ENCODE data around the gene KAZN. TPM values are rescaled to one million over a fixed set of nuclear protein-coding genes. Genes with fewer than 3 reads are reported as not detected.

The KAZN gene
- polyA plus RNA-seq, 1 experiment, result 5.5 TPM

DNA sequence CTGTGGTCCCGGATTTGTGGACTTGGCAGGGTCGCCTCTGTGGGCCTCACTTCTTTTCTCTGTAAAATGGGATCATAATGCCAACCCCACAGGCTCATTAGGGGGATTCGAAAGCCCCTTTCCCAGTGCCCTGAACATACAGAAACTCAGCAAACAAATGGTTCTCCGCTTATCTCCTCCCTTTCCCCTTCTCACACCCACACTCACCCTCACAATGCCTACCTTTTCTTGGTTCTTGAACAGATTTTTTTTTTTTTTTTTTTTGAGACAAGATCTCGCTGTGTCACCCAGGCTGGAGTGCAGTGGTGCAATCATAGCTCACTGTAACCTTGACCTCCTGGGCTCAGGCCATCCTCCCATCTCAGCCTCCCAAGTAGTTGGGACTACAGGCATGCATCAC lies 175.7 kb downstream of the KAZN start:
- Histone ChIP-seq H3K4me3 (ENCODE audit: low read depth, low read length) (no peak overlapping the region), H3K27me3 (ENCODE audit: control insufficient read depth, insufficient read depth, low read length) (no peaks in the 10 kb centered on the region), H3K36me3 (ENCODE audit: control insufficient read depth, insufficient read depth, low read length) (no peaks in the 10 kb centered on the region)
- DNase-seq (ENCODE audit: low read depth), result no peak
- TF ChIP-seq CTCF (IDR thresholded peaks at IDR 0.05; ENCODE audit: insufficient read depth, low read depth, low read length), result no peak
- POLR2A ChIA-PET, result no interaction called here
- CTCF ChIA-PET, result no interaction called here

DNA sequence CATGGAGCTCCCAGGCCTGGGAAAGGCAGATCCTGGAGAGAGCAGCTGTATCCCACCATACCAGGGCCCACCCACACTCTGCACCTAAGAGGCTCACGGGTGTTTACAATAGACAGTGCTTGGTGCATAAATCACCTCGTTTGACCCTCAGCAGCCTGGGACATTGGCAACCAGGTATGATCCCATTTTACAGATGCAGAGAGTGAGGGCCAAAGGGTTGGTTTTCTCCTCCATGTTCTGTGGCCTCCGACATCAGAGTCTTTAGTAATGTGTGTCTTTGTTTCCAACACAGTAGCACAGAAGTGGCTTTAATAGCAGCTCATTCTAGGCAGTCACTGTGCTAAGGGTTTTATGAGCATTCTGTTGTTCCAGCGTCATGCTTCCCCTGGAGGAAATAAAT lies 176.5 kb downstream of the KAZN start:
- H3K4me3 ChIP-seq (ENCODE audit: low read depth, low read length), result no peak overlapping the region
- ChIA-PET CTCF (no interaction called here), POLR2A (no interaction called here)
- no peaks in the 10 kb centered on the region for H3K36me3 ChIP-seq (ENCODE audit: control insufficient read depth, insufficient read depth, low read length)
- no peak for TF ChIP-seq CTCF (IDR thresholded peaks at IDR 0.05; ENCODE audit: insufficient read depth, low read depth, low read length)
- no peaks in the 10 kb centered on the region for H3K27me3 ChIP-seq (ENCODE audit: control insufficient read depth, insufficient read depth, low read length)
- DNase-seq (ENCODE audit: low read depth), result no peak

DNA sequence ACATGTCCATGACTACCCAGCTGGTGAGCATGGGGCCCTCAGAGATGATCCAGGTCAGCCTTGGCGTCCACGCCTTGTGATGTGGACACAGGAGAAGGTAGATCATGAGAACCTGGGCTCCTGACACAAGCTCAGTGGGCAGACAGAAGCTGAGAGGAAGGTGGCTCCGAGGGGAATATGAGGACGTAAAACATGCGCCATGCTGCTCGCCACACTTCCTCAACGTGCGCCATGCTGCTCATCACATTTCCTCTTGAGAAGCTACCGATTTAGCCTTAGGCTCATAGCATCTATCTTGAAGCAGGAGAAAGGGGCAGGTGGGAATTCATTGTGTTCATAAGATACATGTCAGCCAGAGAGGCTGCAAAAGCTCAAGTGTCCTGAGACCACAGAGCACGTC lies 176.9 kb downstream of the KAZN start:
- Histone ChIP-seq H3K36me3 (ENCODE audit: control insufficient read depth, insufficient read depth, low read length) (no peaks in the 10 kb centered on the region), H3K4me3 (ENCODE audit: low read depth, low read length) (no peak overlapping the region), H3K27me3 (ENCODE audit: control insufficient read depth, insufficient read depth, low read length) (no peaks in the 10 kb centered on the region)
- POLR2A ChIA-PET, result no interaction called here
- no peak for TF ChIP-seq CTCF (IDR thresholded peaks at IDR 0.05; ENCODE audit: insufficient read depth, low read depth, low read length)
- no peak for DNase-seq (ENCODE audit: low read depth)
- CTCF ChIA-PET, result interaction anchor here (0.6 kb wide), 1 partner anchor 726 kb away, joined by 5 read pairs; no protein-coding TSS in a partner anchor

DNA sequence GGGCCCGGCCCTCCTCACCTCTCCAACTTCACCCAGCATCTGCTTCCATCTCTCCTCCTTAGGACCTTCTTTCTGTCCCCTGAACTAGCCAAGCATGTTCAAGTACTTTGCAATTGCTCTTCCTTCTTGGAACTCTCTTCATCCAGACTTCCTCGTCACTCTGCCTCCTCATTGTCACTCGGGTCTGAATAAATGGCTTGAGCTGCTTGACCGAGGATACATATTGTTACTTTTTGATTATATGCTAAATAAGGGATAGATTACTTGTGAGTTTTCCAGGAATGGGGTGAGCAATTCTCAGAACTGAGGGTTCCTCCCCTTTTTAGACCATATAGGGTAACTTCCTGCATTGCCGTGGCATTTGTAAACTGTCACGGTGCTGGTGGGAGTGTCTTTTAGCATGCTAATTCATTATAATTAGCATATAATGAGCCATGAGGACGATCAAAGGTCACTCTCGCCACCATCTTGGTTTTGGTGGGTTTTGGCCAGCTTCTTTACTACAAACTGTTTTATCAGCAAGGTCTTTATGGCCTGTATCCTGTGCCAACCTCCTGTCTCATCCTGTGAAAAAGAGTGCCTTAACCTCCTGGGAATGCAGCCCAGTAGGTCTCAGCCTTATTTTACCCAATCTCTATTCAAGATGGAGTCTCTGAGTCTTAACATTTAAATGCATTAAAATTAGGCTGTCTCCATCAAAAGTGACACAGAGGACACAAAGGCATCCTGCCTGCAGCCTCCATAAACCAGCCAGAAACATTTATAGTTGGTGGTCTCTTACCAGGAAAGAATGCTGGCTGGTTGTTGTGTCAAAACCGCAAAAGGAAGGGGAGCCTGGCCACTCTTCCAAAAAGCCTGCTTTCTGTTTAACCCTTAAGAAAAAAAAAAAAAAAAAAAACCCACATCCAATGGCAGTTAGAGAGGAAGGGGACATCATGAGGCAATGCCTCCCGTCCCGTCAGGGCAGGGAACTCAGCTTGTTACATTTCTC lies 179.3 kb downstream of the KAZN start:
- ChIA-PET CTCF (interaction anchor here (0.8 to 4.2 kb wide), 5 partner anchors 11 to 269 kb away, joined by 3 to 19 read pairs (median 4); no protein-coding TSS in a partner anchor), POLR2A (no interaction called here)

More for the DNA sequence above, 179.3 kb downstream of the KAZN start:
- no peak for TF ChIP-seq CTCF (IDR thresholded peaks at IDR 0.05; ENCODE audit: insufficient read depth, low read depth, low read length)
- H3K36me3 ChIP-seq (ENCODE audit: control insufficient read depth, insufficient read depth, low read length), result no peaks in the 10 kb centered on the region
- no peak overlapping the region for H3K4me3 ChIP-seq (ENCODE audit: low read depth, low read length)
- H3K27me3 ChIP-seq (ENCODE audit: control insufficient read depth, insufficient read depth, low read length), result no peaks in the 10 kb centered on the region
- DNase-seq (ENCODE audit: low read depth), result no peak

All from BJ (cell line).